ENCODE results near the gene ADM.

GRCh38 chr11:10287766-10288715 is 16.8 kb upstream of the ADM start:
- no peak for TF ChIP-seq YY1 (IDR thresholded peaks at IDR 0.05; ENCODE audit: insufficient read depth, insufficient read length)
- no peak for TF ChIP-seq SUZ12 (IDR thresholded peaks at IDR 0.05; ENCODE audit: extremely low read depth, insufficient read depth, insufficient read length)
